HEK293T (cell line): ENCODE results near the gene MAML2.

Source experiments
- BHLHE40 ChIP-seq: fragments of 450-650 bp; IDR thresholded peaks from 2 replicates; pipeline ENCODE4 v1.6.1; 2016; ENCODE audit warnings: mild to moderate bottlenecking, moderate library complexity, borderline replicate concordance
- ELF4 ChIP-seq: fragments of 450-650 bp; IDR thresholded peaks from 2 replicates; pipeline ENCODE4 v1.6.1; 2017; ENCODE audit warnings: antibody characterized with exemption
- FOXA1 ChIP-seq: fragments of 450-650 bp; IDR thresholded peaks from 2 replicates; pipeline ENCODE4 v1.6.1; 2016; ENCODE audit warnings: mild to moderate bottlenecking
- FOXK2 ChIP-seq: fragments of 450-650 bp; IDR thresholded peaks from 2 replicates; pipeline ENCODE4 v1.6.1; 2016; ENCODE audit warnings: mild to moderate bottlenecking
- FOXM1 ChIP-seq: fragments of 450-650 bp; IDR thresholded peaks from 2 replicates; pipeline ENCODE4 v1.6.1; 2017; ENCODE audit warnings: mild to moderate bottlenecking, borderline replicate concordance
- HDGF ChIP-seq: fragments of 450-650 bp; IDR thresholded peaks from 2 replicates; pipeline ENCODE4 v1.6.1; 2017; ENCODE audit warnings: antibody characterized with exemption, borderline replicate concordance
- L3MBTL2 ChIP-seq: fragments of 450-650 bp; conservative IDR thresholded peaks from 2 replicates; pipeline ENCODE4 v1.6.1; 2016; ENCODE audit warnings: mild to moderate bottlenecking
- LEF1 ChIP-seq: fragments of 450-650 bp; IDR thresholded peaks from 2 replicates; pipeline ENCODE4 v1.6.1; 2017; ENCODE audit warnings: mild to moderate bottlenecking, borderline replicate concordance
- PKNOX1 ChIP-seq: fragments of 450-650 bp; IDR thresholded peaks from 2 replicates; pipeline ENCODE4 v1.6.1; 2016
- SP1 ChIP-seq: fragments of 450-650 bp; IDR thresholded peaks from 2 replicates; pipeline ENCODE4 v1.6.1; 2017
- SUZ12 ChIP-seq: fragments of 450-650 bp; IDR thresholded peaks from 2 replicates; pipeline ENCODE4 v1.6.1; 2016; ENCODE audit warnings: mild to moderate bottlenecking
- TARDBP ChIP-seq: fragments of 450-650 bp; IDR thresholded peaks from 2 replicates; pipeline ENCODE4 v1.6.1; 2016
- ZNF384 ChIP-seq: fragments of 450-650 bp; IDR thresholded peaks from 2 replicates; pipeline ENCODE4 v1.6.1; 2016

- no peak for TF ChIP-seq SP1
- TF ChIP-seq SUZ12 = no peak
- no peak for TF ChIP-seq FOXA1
- no peak for TF ChIP-seq ELF4
- no peak for TF ChIP-seq ZNF384
- TF ChIP-seq TARDBP = no peak
- no peak for TF ChIP-seq FOXM1
- TF ChIP-seq LEF1 = no peak
- no peak for TF ChIP-seq L3MBTL2
- TF ChIP-seq PKNOX1 = no peak
- TF ChIP-seq HDGF = no peak
- no peak for TF ChIP-seq BHLHE40
- TF ChIP-seq FOXK2 = no peak
Observed at GRCh38 chr11:95972060-95972459, 370.9 kb downstream of the MAML2 start.
